Smooth muscle cell (in vitro differentiated cells): Measurements from ENCODE around the gene APOC3. TPM values are rescaled to one million over a fixed set of nuclear protein-coding genes. Genes with fewer than 3 reads are reported as not detected.

ENCODE experiments used
- DNase-seq: peaks from one replicate; lab custom pipeline; 2025; ENCODE audit not compliant: unreplicated experiment; lab: John Stamatoyannopoulos, UW
- H2AFZ ChIP-seq: fragments of 200-600 bp; sonication (generic); 2 replicates; pipeline ENCODE4 v1.6.0; 2016; ENCODE audit warnings: antibody characterized with exemption, low read depth, mild to moderate bottlenecking
- H3F3A ChIP-seq: fragments of 200-600 bp; sonication (generic); 2 replicates; pipeline ENCODE4 v1.6.0; 2017; ENCODE audit warnings: antibody characterized with exemption, low read depth
- H3K27ac ChIP-seq: fragments of 200-600 bp; sonication (generic); 2 replicates; pipeline ENCODE4 v1.5.1; 2016; ENCODE audit warnings: low read depth, mild to moderate bottlenecking
- H3K27me3 ChIP-seq: fragments of 200-600 bp; sonication (generic); 2 replicates; pipeline ENCODE4 v1.6.1; 2016; ENCODE audit warnings: low read depth, mild to moderate bottlenecking
- H3K36me3 ChIP-seq: fragments of 200-600 bp; sonication (generic); 2 replicates; pipeline ENCODE4 v1.5.1; 2016; ENCODE audit warnings: low read depth
- H3K4me1 ChIP-seq: fragments of 200-600 bp; sonication (generic); 2 replicates; pipeline ENCODE4 v1.5.1; 2016; ENCODE audit warnings: low read depth
- H3K4me2 ChIP-seq: fragments of 200-600 bp; sonication (generic); 2 replicates; pipeline ENCODE4 v1.6.0; 2016; ENCODE audit warnings: mild to moderate bottlenecking
- H3K4me3 ChIP-seq: fragments of 200-600 bp; sonication (generic); 2 replicates; pipeline ENCODE4 v1.5.1; 2016; ENCODE audit warnings: mild to moderate bottlenecking
- H3K79me2 ChIP-seq: fragments of 200-600 bp; sonication (generic); 2 replicates; pipeline ENCODE4 v1.6.0; 2016; ENCODE audit warnings: low read depth, mild to moderate bottlenecking
- H3K9ac ChIP-seq: fragments of 200-600 bp; sonication (generic); 2 replicates; pipeline ENCODE4 v1.6.0; 2016; ENCODE audit warnings: low read depth
- H3K9me3 ChIP-seq: fragments of 200-600 bp; sonication (generic); replicated peaks from 2 replicates; pipeline ENCODE4 v1.5.1; 2016; ENCODE audit warnings: low read depth
- H4K20me1 ChIP-seq: fragments of 200-600 bp; sonication (generic); 2 replicates; pipeline ENCODE4 v1.6.0; 2016; ENCODE audit warnings: low read depth
- CTCF ChIP-seq: fragments of 200-600 bp; sonication (generic); IDR thresholded peaks from 2 replicates; pipeline ENCODE4 v1.5.1; 2017; ENCODE audit warnings: borderline replicate concordance, mild to moderate bottlenecking, antibody characterized with exemption; ENCODE audit not compliant: insufficient read depth, poor library complexity, severe bottlenecking
- WGBS: methylation state at CpG from one replicate; pipeline ENCODE4 v1.1.7; 2016; ENCODE audit warnings: low lambda C conversion rate; 5-methylcytosine and 5-hydroxymethylcytosine counted together
- polyA plus RNA-seq: library from polyadenylated mRNA; unstranded; fragments of >200 nt; fragmentation: Nextera tagmentation; extraction: Ambion mirVana; gene quantifications from 2 replicates; pipeline ENCODE4 v1.2.1, GENCODE V29; 2016
- total RNA-seq: library from RNA; depleted of rRNA; stranded (reverse); fragments of >200 nt; gene quantifications from 2 replicates; pipeline ENCODE4 v1.2.3, GENCODE V29; 2014

The APOC3 gene
- total and polyA plus RNA-seq, 2 experiments from 2014 or later, result 0.54 TPM; not detected in 1

DNA sequence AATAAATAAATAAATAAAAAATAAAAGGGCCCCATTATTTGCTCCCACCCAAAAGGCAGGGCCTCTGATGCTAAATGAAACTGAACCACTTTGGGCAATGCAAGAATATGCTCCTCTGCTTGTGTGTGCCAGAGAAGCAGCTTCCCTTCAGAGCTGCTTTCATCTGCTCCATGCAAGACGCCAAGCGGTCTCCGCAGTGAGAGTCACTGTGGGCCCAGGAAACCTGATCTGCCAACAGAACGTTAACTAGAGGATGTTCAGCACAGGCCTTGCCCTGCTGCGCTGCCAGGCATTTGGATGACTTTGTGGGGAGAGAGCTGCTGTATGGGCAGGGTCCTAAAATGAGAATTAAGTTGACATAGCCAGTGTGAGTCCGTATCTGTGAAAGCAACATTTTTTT is 51.4 kb downstream of the APOC3 start:
- H3K9me3 ChIP-seq, result no peaks in the 10 kb centered on the region
- H3K9ac ChIP-seq, result no peak overlapping the region
- no peak overlapping the region for H2AFZ ChIP-seq
- H3F3A ChIP-seq, result no peaks in the 10 kb centered on the region
- TF ChIP-seq CTCF, result no peak
- no peak overlapping the region for H3K4me2 ChIP-seq
- H3K4me1 ChIP-seq, result no peaks in the 10 kb centered on the region
- 92% methylated on average over 6 of the region's 6 CpGs for WGBS
- DNase-seq, result no peak
- no peaks in the 10 kb centered on the region for H3K79me2 ChIP-seq
- no peak overlapping the region for H3K4me3 ChIP-seq
- no peaks in the 10 kb centered on the region for H3K27me3 ChIP-seq
- H3K36me3 ChIP-seq, result no peaks in the 10 kb centered on the region
- H3K27ac ChIP-seq, result no peak overlapping the region
- peaks cover 2% of the 10 kb centered on the region for H4K20me1 ChIP-seq

DNA sequence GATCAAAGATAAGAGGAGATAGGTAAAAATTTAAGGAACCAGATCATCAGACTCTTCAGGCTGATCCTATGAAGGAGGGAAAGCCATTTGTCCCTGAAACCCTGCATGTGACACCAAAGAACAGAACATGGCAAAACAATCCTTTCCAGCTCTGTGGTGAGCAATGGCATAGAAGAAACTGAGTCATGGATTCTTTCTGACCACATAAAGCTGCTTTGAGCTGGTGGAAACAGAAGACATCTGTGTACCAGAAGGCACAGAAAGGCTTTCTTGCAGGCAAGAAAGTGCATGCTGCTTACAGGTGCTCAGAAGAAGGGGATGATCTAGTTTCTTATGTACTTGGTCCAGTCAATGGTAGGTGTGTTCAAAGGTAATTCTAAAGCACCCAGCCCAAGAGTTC is 52.7 kb downstream of the APOC3 start:
- Histone ChIP-seq H3K4me3 (no peak overlapping the region), H3K4me2 (no peak overlapping the region), H3K9me3 (no peaks in the 10 kb centered on the region), H3K9ac (no peak overlapping the region), H3K27me3 (no peaks in the 10 kb centered on the region), H3K27ac (no peak overlapping the region), H3F3A (no peaks in the 10 kb centered on the region), H3K36me3 (no peaks in the 10 kb centered on the region), H4K20me1 (peaks cover 2% of the 10 kb centered on the region), H2AFZ (no peak overlapping the region), H3K79me2 (no peaks in the 10 kb centered on the region), H3K4me1 (no peaks in the 10 kb centered on the region)
- no peak for DNase-seq
- no peak for TF ChIP-seq CTCF

Other genes starting within 250 kb of the APOC3 start
- 13.4 and 13.8 TPM in 2 replicates for gene BUD13, start 56.9 kb upstream of the APOC3 start, total RNA-seq
- 10.9 and 15.7 TPM in 2 replicates for gene BUD13, start 56.9 kb upstream of the APOC3 start, polyA plus RNA-seq
- 26.2 and 34.8 TPM in 2 replicates for gene ZPR1, start 41.9 kb upstream of the APOC3 start, total RNA-seq
- 34.2 and 48.5 TPM in 2 replicates for gene ZPR1, start 41.9 kb upstream of the APOC3 start, polyA plus RNA-seq
- gene APOA5, start 38.0 kb upstream of the APOC3 start, total RNA-seq, result not detected in 2 replicates
- not detected in 2 replicates for gene APOA5, start 38.0 kb upstream of the APOC3 start, polyA plus RNA-seq
- not detected in 2 replicates for gene APOA4, start 6.6 kb upstream of the APOC3 start, total RNA-seq
- 0.14 and 0.15 TPM in 2 replicates for gene APOA4, start 6.6 kb upstream of the APOC3 start, polyA plus RNA-seq
- 1.2 and 2.5 TPM in 2 replicates for gene APOA1, start 7.7 kb downstream of the APOC3 start, total RNA-seq
- 3.2 and 3.8 TPM in 2 replicates for gene APOA1, start 7.7 kb downstream of the APOC3 start, polyA plus RNA-seq